GM12878 (cell line): ENCODE results near the gene MAST4. TPM values are rescaled to one million over a fixed set of nuclear protein-coding genes. Genes with fewer than 3 reads are reported as not detected.

Experiments
- ATAC-seq: fragments of 200-7000 bp; cut with Tn5 transposase; 3 replicates; pipeline ENCODE4 v1.9.1; 2020; ENCODE audit warnings: mild to moderate bottlenecking, moderate library complexity
- BruUV-seq: library from RNA; stranded (reverse); fragments of 400-500 nt; replicated peaks from 2 replicates; lab custom pipeline; 2021; lab: Mats Ljungman, UMichigan
- CTCF ChIA-PET: fragments of 300-600 bp; sonication (Branson Sonifier 250); formaldehyde crosslinking; extraction: SDS; loops from one replicate; lab custom pipeline; 2021; ENCODE audit warnings: inconsistent platforms; lab: Yijun Ruan, JAX
- POLR2A ChIA-PET: fragments of 350-600 bp; formaldehyde crosslinking; extraction: SDS; loops from one replicate; lab custom pipeline; 2021; ENCODE audit warnings: inconsistent platforms; lab: Charles Lee
- RAD21 ChIA-PET: fragments of 300-600 bp; sonication (Branson Sonifier 250); formaldehyde crosslinking; loops from one replicate; lab custom pipeline; 2023; ENCODE audit warnings: antibody characterized with exemption; ENCODE audit not compliant: unreplicated experiment; lab: Charles Lee
- SMC1A ChIA-PET: fragments of 300-600 bp; sonication (Branson Sonifier 250); formaldehyde crosslinking; loops from one replicate; lab custom pipeline; 2023; ENCODE audit not compliant: unreplicated experiment, uncharacterized antibody; lab: Charles Lee
- DNase-seq: peaks from one replicate; pipeline ENCODE4 v3.0.0-alpha.2; 2011; ENCODE audit warnings: low read depth, low spot score
- FAIRE-seq: peaks from 3 replicates; lab custom pipeline; 2011; peaks lifted over from hg19 to GRCh38; lab: Jason Lieb, UNC
- H2AFZ ChIP-seq: 2 replicates; pipeline ENCODE4 v1.6.0; 2011; ENCODE audit warnings: low read depth, low read length, control low read depth; ENCODE audit not compliant: control insufficient read depth
- H3K27ac ChIP-seq: 2 replicates; pipeline ENCODE4 v1.5.1; 2011; ENCODE audit warnings: control low read depth; ENCODE audit not compliant: control insufficient read depth, insufficient read depth
- H3K27me3 ChIP-seq, 2 experiments: replicated peaks in 1 of 2; 2 replicates each; pipeline versions ENCODE4 v1.6.0 to v1.6.1; 2011; ENCODE audit warnings: low read length in 1 of 2; ENCODE audit not compliant: control insufficient read depth in 2 of 2, insufficient read depth in 2 of 2
- H3K36me3 ChIP-seq, 2 experiments: 2 replicates each; pipeline ENCODE4 v1.5.1; 2011; ENCODE audit warnings: low read length in 1 of 2; ENCODE audit not compliant: control insufficient read depth in 2 of 2, insufficient read depth in 2 of 2
- H3K4me1 ChIP-seq: 2 replicates; pipeline ENCODE4 v1.6.1; 2011; ENCODE audit warnings: mild to moderate bottlenecking, low read length, moderate library complexity, mixed read lengths; ENCODE audit not compliant: control insufficient read depth, insufficient read depth
- H3K4me2 ChIP-seq: 2 replicates; pipeline ENCODE4 v1.6.0; 2011; ENCODE audit warnings: control low read depth; ENCODE audit not compliant: control insufficient read depth, insufficient read depth
- H3K4me3 ChIP-seq: fragments of 200-600 bp; sonication (generic); 2 replicates; pipeline ENCODE4 v1.5.1; 2016
- H3K79me2 ChIP-seq: 2 replicates; pipeline ENCODE4 v1.6.0; 2011; ENCODE audit warnings: low read length; ENCODE audit not compliant: control insufficient read depth, insufficient read depth
- H3K9ac ChIP-seq: 2 replicates; pipeline ENCODE4 v1.8.0; 2011; ENCODE audit warnings: low read length, control low read depth, mixed read lengths; ENCODE audit not compliant: control insufficient read depth, insufficient read depth
- H3K9me3 ChIP-seq: replicated peaks from 3 replicates; pipeline ENCODE4 v1.5.1; 2011; ENCODE audit warnings: mild to moderate bottlenecking, low read length; ENCODE audit not compliant: control insufficient read depth, insufficient read depth
- H4K20me1 ChIP-seq: 2 replicates; pipeline ENCODE4 v1.6.0; 2011; ENCODE audit not compliant: control insufficient read depth, insufficient read depth
- ASH2L ChIP-seq: fragments of 300-600, 200-600 bp; sonication (generic); IDR thresholded peaks from 2 replicates; pipeline ENCODE4 v1.6.1; 2017; ENCODE audit warnings: low read depth, mild to moderate bottlenecking, borderline replicate concordance
- BRCA1 ChIP-seq: IDR thresholded peaks from 2 replicates; pipeline ENCODE4 v1.6.1; 2011; ENCODE audit warnings: low read depth, low read length, improper control_type of control experiment
- CREB1 ChIP-seq: IDR thresholded peaks from 2 replicates; pipeline ENCODE4 v1.6.1; 2012; ENCODE audit warnings: low read depth, mild to moderate bottlenecking, inconsistent platforms
- EGR1 ChIP-seq, 2 experiments: IDR thresholded peaks; 1 replicate in 1 of 2; 2 replicates in 1 of 2; pipeline ENCODE4 v1.6.1; 2011 to 2012; ENCODE audit warnings: low read depth in 2 of 2, low read length in 2 of 2, borderline replicate concordance in 1 of 2, mild to moderate bottlenecking in 1 of 2, moderate library complexity in 1 of 2
- HDAC2 ChIP-seq: fragments of 200-600 bp; sonication (generic); IDR thresholded peaks from 2 replicates; pipeline ENCODE4 v1.6.1; 2017
- MTA3 ChIP-seq: IDR thresholded peaks from 2 replicates; pipeline ENCODE4 v1.6.1; 2012; ENCODE audit warnings: low read length, inconsistent platforms, borderline replicate concordance
- NFXL1 ChIP-seq: fragments of 450-650 bp; IDR thresholded peaks from 2 replicates; pipeline ENCODE4 v1.6.1; 2017; ENCODE audit warnings: antibody characterized with exemption, mild to moderate bottlenecking, borderline replicate concordance
- RCOR1 ChIP-seq: conservative IDR thresholded peaks from 2 replicates; pipeline ENCODE4 v1.6.1; 2012; ENCODE audit warnings: low read depth, low read length, improper control_type of control experiment
- RELA ChIP-seq: fragments of 450-650 bp; IDR thresholded peaks from 2 replicates; pipeline ENCODE4 v1.8.0; 2014; ENCODE audit warnings: borderline replicate concordance; ENCODE audit not compliant: partially characterized antibody
- SREBF1 ChIP-seq: IDR thresholded peaks from 2 replicates; pipeline ENCODE4 v1.6.1; 2012; ENCODE audit warnings: mild to moderate bottlenecking, low read length
- ZSCAN29 ChIP-seq: fragments of 450-650 bp; IDR thresholded peaks from 2 replicates; pipeline ENCODE4 v1.6.1; 2017; ENCODE audit warnings: mild to moderate bottlenecking, moderate library complexity
- WGBS: methylation state at CpG from one replicate; pipeline ENCODE4 v1.1.6; 2016; ENCODE audit warnings: low lambda C conversion rate; ENCODE audit not compliant: insufficient replicate concordance, insufficient coverage; ENCODE audit errors: missing lambda C conversion rate; 5-methylcytosine and 5-hydroxymethylcytosine counted together
- in situ Hi-C: fragments of 300-500 bp; cut with MboI; formaldehyde crosslinking; loops from 9 replicates; pipeline ENCODE4 v1.14.3; 2018; ENCODE audit warnings: mixed read lengths
- intact Hi-C: fragments of 100-400 bp; cut with micrococcal nuclease; formaldehyde crosslinking; loops from one replicate; pipeline ENCODE4 v1.14.2; 2022; ENCODE audit not compliant: unreplicated experiment
- polyA plus RNA-seq, 11 experiments: library from polyadenylated mRNA; depleted of rRNA in 4 of 11; unstranded in 6 of 11; stranded (reverse) in 5 of 11; fragments of >200 nt; fragmentation: Nextera tagmentation in 4 of 11; fragmentation: Illumina TruSeq in 1 of 11; extraction: Ambion mirVana in 4 of 11; extraction: Trizol in 1 of 11; gene quantifications; 1 replicate in 1 of 11; 2 replicates in 10 of 11; pipeline versions ENCODE4 v1.2.1 to v1.2.3, GENCODE V29; 2011 to 2016; ENCODE audit warnings: inconsistent platforms in 2 of 11, missing spikeins in 2 of 11, low read depth in 1 of 11
- total RNA-seq, 4 experiments: library from RNA; depleted of rRNA in 3 of 4; stranded (reverse); fragments of >200 nt in 3 of 4; fragmentation: Illumina TruSeq in 1 of 4; extraction: Trizol in 1 of 4; gene quantifications; 2 replicates each; pipeline versions ENCODE4 v1.2.1 to v1.2.3, GENCODE V29; 2013 to 2021
- TF ChIP-seq, protein P1 (sequence below): IDR thresholded peaks from 2 replicates; pipeline ENCODE4 v1.6.1; 2012; ENCODE audit warnings: improper control_type of control experiment, low read depth, low read length; ENCODE audit not compliant: insufficient replicate concordance
- TF ChIP-seq, protein P2 (sequence below): fragments of 450-650 bp; IDR thresholded peaks from 2 replicates; pipeline ENCODE4 v1.6.1; 2017; ENCODE audit warnings: low read depth, mild to moderate bottlenecking, moderate library complexity
- TF ChIP-seq, protein P3 (sequence below): fragments of 450-650 bp; formaldehyde crosslinking; IDR thresholded peaks from 2 replicates; pipeline ENCODE4 v1.4.0; 2022; ENCODE audit warnings: mild to moderate bottlenecking, moderate library complexity

MAST4 gene
- total and polyA plus RNA-seq, 10 of the 15 experiments (the other 5 are each of a cell fraction or from before 2014, with no cell fraction given) = 0.02 to 1.6 (median 0.29) TPM; not detected in 1

DNA sequence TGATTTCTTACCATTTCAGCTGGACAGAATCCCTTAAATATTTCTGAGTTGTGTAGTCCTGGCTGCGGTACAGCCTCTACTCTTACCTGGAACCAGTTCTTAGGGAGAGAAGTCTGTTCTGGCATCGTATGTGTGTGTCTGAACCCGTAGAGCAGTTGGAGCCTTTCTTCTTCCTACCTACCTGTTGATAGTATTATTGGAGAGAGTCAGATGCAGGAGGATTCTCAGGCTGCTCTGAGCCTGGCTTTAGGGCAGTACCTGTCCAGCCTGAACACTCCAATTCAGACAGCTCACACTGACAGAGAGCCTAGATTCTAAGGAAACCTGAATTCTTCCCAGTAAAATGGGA is 410.3 kb downstream of the MAST4 start (continued):
- TF ChIP-seq, protein P1, sequence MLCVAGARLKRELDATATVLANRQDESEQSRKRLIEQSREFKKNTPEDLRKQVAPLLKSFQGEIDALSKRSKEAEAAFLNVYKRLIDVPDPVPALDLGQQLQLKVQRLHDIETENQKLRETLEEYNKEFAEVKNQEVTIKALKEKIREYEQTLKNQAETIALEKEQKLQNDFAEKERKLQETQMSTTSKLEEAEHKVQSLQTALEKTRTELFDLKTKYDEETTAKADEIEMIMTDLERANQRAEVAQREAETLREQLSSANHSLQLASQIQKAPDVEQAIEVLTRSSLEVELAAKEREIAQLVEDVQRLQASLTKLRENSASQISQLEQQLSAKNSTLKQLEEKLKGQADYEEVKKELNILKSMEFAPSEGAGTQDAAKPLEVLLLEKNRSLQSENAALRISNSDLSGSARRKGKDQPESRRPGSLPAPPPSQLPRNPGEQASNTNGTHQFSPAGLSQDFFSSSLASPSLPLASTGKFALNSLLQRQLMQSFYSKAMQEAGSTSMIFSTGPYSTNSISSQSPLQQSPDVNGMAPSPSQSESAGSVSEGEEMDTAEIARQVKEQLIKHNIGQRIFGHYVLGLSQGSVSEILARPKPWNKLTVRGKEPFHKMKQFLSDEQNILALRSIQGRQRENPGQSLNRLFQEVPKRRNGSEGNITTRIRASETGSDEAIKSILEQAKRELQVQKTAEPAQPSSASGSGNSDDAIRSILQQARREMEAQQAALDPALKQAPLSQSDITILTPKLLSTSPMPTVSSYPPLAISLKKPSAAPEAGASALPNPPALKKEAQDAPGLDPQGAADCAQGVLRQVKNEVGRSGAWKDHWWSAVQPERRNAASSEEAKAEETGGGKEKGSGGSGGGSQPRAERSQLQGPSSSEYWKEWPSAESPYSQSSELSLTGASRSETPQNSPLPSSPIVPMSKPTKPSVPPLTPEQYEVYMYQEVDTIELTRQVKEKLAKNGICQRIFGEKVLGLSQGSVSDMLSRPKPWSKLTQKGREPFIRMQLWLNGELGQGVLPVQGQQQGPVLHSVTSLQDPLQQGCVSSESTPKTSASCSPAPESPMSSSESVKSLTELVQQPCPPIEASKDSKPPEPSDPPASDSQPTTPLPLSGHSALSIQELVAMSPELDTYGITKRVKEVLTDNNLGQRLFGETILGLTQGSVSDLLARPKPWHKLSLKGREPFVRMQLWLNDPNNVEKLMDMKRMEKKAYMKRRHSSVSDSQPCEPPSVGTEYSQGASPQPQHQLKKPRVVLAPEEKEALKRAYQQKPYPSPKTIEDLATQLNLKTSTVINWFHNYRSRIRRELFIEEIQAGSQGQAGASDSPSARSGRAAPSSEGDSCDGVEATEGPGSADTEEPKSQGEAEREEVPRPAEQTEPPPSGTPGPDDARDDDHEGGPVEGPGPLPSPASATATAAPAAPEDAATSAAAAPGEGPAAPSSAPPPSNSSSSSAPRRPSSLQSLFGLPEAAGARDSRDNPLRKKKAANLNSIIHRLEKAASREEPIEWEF = no peak
- no peak for TF ChIP-seq RELA
- no peak for TF ChIP-seq NFXL1
- TF ChIP-seq, protein P2, sequence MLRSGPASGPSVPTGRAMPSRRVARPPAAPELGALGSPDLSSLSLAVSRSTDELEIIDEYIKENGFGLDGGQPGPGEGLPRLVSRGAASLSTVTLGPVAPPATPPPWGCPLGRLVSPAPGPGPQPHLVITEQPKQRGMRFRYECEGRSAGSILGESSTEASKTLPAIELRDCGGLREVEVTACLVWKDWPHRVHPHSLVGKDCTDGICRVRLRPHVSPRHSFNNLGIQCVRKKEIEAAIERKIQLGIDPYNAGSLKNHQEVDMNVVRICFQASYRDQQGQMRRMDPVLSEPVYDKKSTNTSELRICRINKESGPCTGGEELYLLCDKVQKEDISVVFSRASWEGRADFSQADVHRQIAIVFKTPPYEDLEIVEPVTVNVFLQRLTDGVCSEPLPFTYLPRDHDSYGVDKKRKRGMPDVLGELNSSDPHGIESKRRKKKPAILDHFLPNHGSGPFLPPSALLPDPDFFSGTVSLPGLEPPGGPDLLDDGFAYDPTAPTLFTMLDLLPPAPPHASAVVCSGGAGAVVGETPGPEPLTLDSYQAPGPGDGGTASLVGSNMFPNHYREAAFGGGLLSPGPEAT = no peak
- TF ChIP-seq ZSCAN29 = no peak
- TF ChIP-seq MTA3 = no peak

DNA sequence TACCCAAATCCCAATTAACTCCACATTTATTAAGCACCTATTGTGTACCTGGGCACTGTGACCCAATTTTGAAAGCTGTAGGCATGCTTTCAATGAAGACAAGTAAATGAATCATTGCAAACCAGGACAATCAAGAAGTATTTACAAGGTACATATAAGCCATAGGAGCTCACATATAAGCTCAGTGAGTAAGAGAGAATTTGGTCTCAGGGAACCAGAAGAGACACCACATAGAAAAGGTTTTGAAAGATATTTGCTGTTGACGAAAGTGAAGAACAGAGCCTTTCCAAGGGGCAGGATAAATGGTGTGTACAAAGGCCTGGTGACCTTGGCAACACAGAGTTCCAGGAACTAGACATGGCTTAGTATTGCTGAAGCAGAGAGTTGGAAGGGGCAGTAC is 412.8 kb downstream of the MAST4 start:
- ChIA-PET RAD21 (no interaction called here), CTCF (no interaction called here), SMC1A (no interaction called here), POLR2A (no interaction called here)
- Histone ChIP-seq H3K9ac (no peak overlapping the region), H4K20me1 (no peaks in the 10 kb centered on the region), H3K79me2 (no peaks in the 10 kb centered on the region), H3K27me3 (no peaks in the 10 kb centered on the region; a peak in 1 of 4 replicates), H3K36me3 (no peaks in the 10 kb centered on the region), H3K27ac (no peak overlapping the region), H2AFZ (no peak overlapping the region), H3K4me3 (no peak overlapping the region), H3K4me2 (no peak overlapping the region), H3K4me1 (no peaks in the 10 kb centered on the region), H3K9me3 (no peaks in the 10 kb centered on the region)
- in situ Hi-C loops (no loop called here), intact Hi-C loops (no loop called here)
- FAIRE-seq (no peak), DNase-seq (no peak), ATAC-seq (no peak)
- WGBS = 40% methylated on average over 1 of the region's 1 CpG
- no TSS peak for BruUV-seq
- TF ChIP-seq EGR1 (IDR thresholded peaks at IDR 0.05; ENCODE audit: borderline replicate concordance in 1 of 2, low read depth in 2 of 2, low read length in 2 of 2) = no peak
- TF ChIP-seq, protein P3, sequence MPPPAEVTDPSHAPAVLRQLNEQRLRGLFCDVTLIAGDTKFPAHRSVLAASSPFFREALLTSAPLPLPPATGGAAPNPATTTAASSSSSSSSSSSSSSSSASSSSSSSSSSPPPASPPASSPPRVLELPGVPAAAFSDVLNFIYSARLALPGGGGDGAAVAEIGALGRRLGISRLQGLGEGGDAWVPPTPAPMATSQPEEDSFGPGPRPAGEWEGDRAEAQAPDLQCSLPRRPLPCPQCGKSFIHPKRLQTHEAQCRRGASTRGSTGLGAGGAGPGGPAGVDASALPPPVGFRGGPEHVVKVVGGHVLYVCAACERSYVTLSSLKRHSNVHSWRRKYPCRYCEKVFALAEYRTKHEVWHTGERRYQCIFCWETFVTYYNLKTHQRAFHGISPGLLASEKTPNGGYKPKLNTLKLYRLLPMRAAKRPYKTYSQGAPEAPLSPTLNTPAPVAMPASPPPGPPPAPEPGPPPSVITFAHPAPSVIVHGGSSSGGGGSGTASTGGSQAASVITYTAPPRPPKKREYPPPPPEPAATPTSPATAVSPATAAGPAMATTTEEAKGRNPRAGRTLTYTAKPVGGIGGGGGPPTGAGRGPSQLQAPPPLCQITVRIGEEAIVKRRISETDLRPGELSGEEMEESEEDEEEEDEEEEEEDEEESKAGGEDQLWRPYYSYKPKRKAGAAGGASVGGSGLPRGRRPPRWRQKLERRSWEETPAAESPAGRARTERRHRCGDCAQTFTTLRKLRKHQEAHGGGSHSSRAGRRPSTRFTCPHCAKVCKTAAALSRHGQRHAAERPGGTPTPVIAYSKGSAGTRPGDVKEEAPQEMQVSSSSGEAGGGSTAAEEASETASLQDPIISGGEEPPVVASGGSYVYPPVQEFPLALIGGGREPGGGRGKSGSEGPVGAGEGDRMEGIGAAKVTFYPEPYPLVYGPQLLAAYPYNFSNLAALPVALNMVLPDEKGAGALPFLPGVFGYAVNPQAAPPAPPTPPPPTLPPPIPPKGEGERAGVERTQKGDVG (CRISPR knock-in tag) = no peak
- no peak for TF ChIP-seq CREB1
- no peak for TF ChIP-seq HDAC2
- no peak for TF ChIP-seq BRCA1
- no peak for TF ChIP-seq RCOR1
- no peak for TF ChIP-seq ASH2L
- no peak for TF ChIP-seq SREBF1
